ENCODE measurements around the gene OLIG2.
A peak's percentile ranks its signal among the peaks of the same experiment; 100 is the strongest.

Gene OLIG2

GRCh38 chr21:33064623-33065390 lies 39.1 kb downstream of the OLIG2 start:
- peak; percentile 90 for DNase-seq (ENCODE audit: low spot score)

GRCh38 chr21:33067043-33067442 lies 41.3 kb downstream of the OLIG2 start:
- no peak for DNase-seq (ENCODE audit: low spot score)

GRCh38 chr21:33067457-33067856 lies 41.7 kb downstream of the OLIG2 start:
- no peak for DNase-seq (ENCODE audit: low spot score)

GRCh38 chr21:33069243-33069642 lies 43.5 kb downstream of the OLIG2 start:
- no peak for DNase-seq (ENCODE audit: low spot score)

- no peak for DNase-seq (ENCODE audit: low spot score)
Measured at GRCh38 chr21:33069645-33069993, 43.9 kb downstream of the OLIG2 start.

GRCh38 chr21:33069994-33070743 lies 44.4 kb downstream of the OLIG2 start, which contains the start of gene OLIG1:
OLIG1 (plus strand) TSS chr21:33070141; CDS start chr21:33070247, 106 bp downstream.
- peak; percentile 82 for DNase-seq (ENCODE audit: low spot score)

- no peak for DNase-seq (ENCODE audit: low spot score)
Measured at GRCh38 chr21:33070744-33070997, 44.9 kb downstream of the OLIG2 start.

GRCh38 chr21:33070998-33071769 lies 45.4 kb downstream of the OLIG2 start:
- no peak for DNase-seq (ENCODE audit: low spot score)

GRCh38 chr21:33071770-33072306 lies 46.1 kb downstream of the OLIG2 start:
- no peak for DNase-seq (ENCODE audit: low spot score)

GRCh38 chr21:33073636-33074035 lies 47.9 kb downstream of the OLIG2 start:
- no peak for DNase-seq (ENCODE audit: low spot score)

- no peak for DNase-seq (ENCODE audit: low spot score)
Measured at GRCh38 chr21:33075128-33075527, 49.4 kb downstream of the OLIG2 start.

- DNase-seq (ENCODE audit: low spot score), result no peak
Measured at GRCh38 chr21:33075596-33076195, 50.0 kb downstream of the OLIG2 start.

- no peak for DNase-seq (ENCODE audit: low spot score)
Measured at GRCh38 chr21:33076600-33077329, 51.0 kb downstream of the OLIG2 start.
